KMS-11 (cell line): ENCODE measurements around the gene RPN2.
"Not testable (repeated sequence)": the region's sequence is repeated elsewhere in the genome, so short reads cannot be mapped to it uniquely, and the experiment has no call there.

Source experiments
- H2AFZ ChIP-seq: fragments of 200-600 bp; sonication (generic); 2 replicates; pipeline ENCODE4 v1.6.1; 2016; ENCODE audit warnings: antibody characterized with exemption, mixed run types, low read depth
- H3K27ac ChIP-seq: fragments of 200-600 bp; sonication (generic); 2 replicates; pipeline ENCODE4 v1.6.1; 2016; ENCODE audit warnings: mild to moderate bottlenecking, mixed run types
- H3K27me3 ChIP-seq: fragments of 200-600 bp; sonication (generic); 2 replicates; pipeline ENCODE4 v1.6.1; 2017; ENCODE audit warnings: mild to moderate bottlenecking, low read depth, mixed run types, moderate library complexity; ENCODE audit not compliant: insufficient read depth
- H3K36me3 ChIP-seq: fragments of 200-600 bp; sonication (generic); 2 replicates; pipeline ENCODE4 v1.6.1; 2017; ENCODE audit warnings: mild to moderate bottlenecking, mixed run types; ENCODE audit not compliant: insufficient read depth
- H3K4me1 ChIP-seq: fragments of 200-600 bp; sonication (generic); 2 replicates; pipeline ENCODE4 v1.6.1; 2016; ENCODE audit warnings: mild to moderate bottlenecking, low read depth, mixed run types; ENCODE audit not compliant: poor library complexity, severe bottlenecking
- H3K4me2 ChIP-seq: fragments of 200-600 bp; sonication (generic); 2 replicates; pipeline ENCODE4 v1.7.0; 2016; ENCODE audit warnings: mild to moderate bottlenecking, mixed run types
- H3K4me3 ChIP-seq: fragments of 200-600 bp; sonication (generic); IDR thresholded peaks from 2 replicates; pipeline ENCODE4 v1.6.1; 2017; ENCODE audit warnings: low read depth, low read length, mixed read lengths; ENCODE audit not compliant: insufficient read depth
- H3K79me2 ChIP-seq: fragments of 200-600 bp; sonication (generic); 2 replicates; pipeline ENCODE4 v1.6.1; 2016; ENCODE audit warnings: low read depth, mixed run types; ENCODE audit not compliant: insufficient read depth
- H3K9ac ChIP-seq: fragments of 200-600 bp; sonication (generic); 2 replicates; pipeline ENCODE4 v1.6.1; 2016; ENCODE audit warnings: mild to moderate bottlenecking, mixed run types
- H4K20me1 ChIP-seq: fragments of 200-600 bp; sonication (generic); 2 replicates; pipeline ENCODE4 v1.6.1; 2016; ENCODE audit warnings: mild to moderate bottlenecking, mixed run types; ENCODE audit not compliant: insufficient read depth
- CTCF ChIP-seq: fragments of 200-600 bp; sonication (generic); conservative IDR thresholded peaks from 2 replicates; pipeline ENCODE4 v1.6.1; 2017; ENCODE audit warnings: low read depth, mild to moderate bottlenecking, antibody characterized with exemption, low read length, moderate library complexity, mixed read lengths

RPN2 gene

GRCh38 chr20:37142708-37143107, 36.4 kb upstream of the RPN2 start:
- Histone ChIP-seq H3K4me2 (no peak overlapping the region), H3K27ac (no peak overlapping the region), H3K36me3 (no peaks in the 10 kb centered on the region), H3K79me2 (no peaks in the 10 kb centered on the region), H4K20me1 (no peaks in the 10 kb centered on the region), H3K27me3 (no peaks in the 10 kb centered on the region), H3K4me1 (no peaks in the 10 kb centered on the region), H2AFZ (no peak overlapping the region), H3K9ac (no peak overlapping the region), H3K4me3 (no peak overlapping the region)
- TF ChIP-seq CTCF = no peak

DNA sequence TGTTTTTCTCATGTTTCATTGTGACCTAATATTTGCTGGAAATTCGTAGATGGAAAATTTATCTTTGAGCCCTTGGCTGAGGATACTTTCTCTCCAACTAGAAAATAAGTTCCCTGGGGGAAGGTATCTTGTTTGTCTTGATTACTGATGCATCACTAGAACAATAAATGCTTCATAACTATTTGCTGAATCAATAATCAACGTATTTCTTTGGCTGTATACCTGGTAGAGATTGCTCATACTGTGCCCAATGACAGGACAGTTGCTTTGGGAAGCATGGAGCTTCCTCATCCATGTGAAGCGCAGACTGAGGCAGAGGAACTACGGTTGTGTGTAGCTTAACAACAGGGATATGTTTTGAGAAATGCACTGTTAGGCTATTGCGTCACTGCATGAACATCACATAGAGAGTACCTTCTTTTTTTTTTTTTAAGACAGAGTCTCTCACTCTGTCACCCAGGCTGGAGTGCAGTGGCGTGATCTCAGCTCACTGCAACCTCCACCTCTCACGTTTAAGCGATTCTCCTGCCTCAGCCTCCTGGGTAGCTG, 34.2 kb upstream of the RPN2 start:
- no peak overlapping the region for H3K4me2 ChIP-seq
- no peak overlapping the region for H3K4me3 ChIP-seq
- no peak overlapping the region for H2AFZ ChIP-seq
- no peaks in the 10 kb centered on the region for H3K4me1 ChIP-seq
- no peaks in the 10 kb centered on the region for H4K20me1 ChIP-seq
- H3K79me2 ChIP-seq = no peaks in the 10 kb centered on the region
- no peak for TF ChIP-seq CTCF
- H3K27ac ChIP-seq = no peak overlapping the region
- H3K36me3 ChIP-seq = no peaks in the 10 kb centered on the region
- no peaks in the 10 kb centered on the region for H3K27me3 ChIP-seq
- no peak overlapping the region for H3K9ac ChIP-seq

DNA sequence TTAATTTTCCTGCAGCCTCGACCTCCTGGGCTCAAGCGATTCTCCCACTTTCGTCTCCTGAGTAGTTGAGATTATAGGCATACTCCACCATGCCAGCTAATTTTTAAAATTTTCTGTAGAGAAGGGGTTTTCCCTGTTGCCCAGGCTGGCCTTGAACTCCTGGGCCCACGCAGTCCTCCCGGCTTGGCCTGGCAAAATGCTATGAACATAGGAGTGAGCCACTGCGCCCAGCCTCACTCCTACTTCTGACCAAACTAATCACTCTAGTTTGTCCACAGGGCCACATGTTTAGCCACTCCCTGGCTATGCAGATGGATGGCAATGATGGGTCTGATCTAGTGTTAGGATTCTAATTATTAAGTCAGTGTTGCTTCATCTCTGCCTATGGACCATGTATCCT, 31.9 kb upstream of the RPN2 start:
- no peaks in the 10 kb centered on the region for H4K20me1 ChIP-seq
- no peaks in the 10 kb centered on the region for H3K79me2 ChIP-seq
- H3K9ac ChIP-seq = no peak overlapping the region
- no peak overlapping the region for H3K4me3 ChIP-seq
- no peaks in the 10 kb centered on the region for H3K36me3 ChIP-seq
- no peaks in the 10 kb centered on the region for H3K27me3 ChIP-seq
- no peak overlapping the region for H3K4me2 ChIP-seq
- TF ChIP-seq CTCF = no peak
- H3K4me1 ChIP-seq = no peaks in the 10 kb centered on the region
- no peak overlapping the region for H2AFZ ChIP-seq
- H3K27ac ChIP-seq = no peak overlapping the region

DNA sequence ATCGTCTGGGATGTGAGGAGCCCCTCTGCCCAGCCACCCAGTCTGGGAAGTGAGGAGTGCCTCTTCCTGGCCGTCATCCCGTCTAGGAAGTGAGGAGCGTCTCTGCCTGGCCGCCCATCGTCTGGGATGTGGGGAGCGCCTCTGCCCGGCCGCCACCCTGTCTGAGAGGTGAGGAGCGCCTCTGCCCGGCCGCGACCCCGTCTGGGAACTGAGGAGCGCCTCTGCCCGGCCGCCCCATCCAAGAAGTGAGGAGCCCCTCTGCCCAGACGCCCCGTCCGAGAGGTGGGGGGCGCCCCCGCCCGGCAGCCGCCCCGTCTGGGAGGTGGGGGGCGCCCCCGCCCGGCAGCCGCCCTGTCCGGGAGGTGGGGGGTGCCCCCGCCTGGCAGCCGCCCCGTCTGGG, 28.3 kb upstream of the RPN2 start:
- H3K4me2 ChIP-seq, H3K4me3 ChIP-seq, H4K20me1 ChIP-seq, H3K36me3 ChIP-seq, H3K9ac ChIP-seq, H3K27me3 ChIP-seq, H3K79me2 ChIP-seq, H3K4me1 ChIP-seq, H3K27ac ChIP-seq, H2AFZ ChIP-seq: not testable (repeated sequence)

- Histone ChIP-seq H2AFZ (no peak overlapping the region), H4K20me1 (no peaks in the 10 kb centered on the region), H3K4me1 (no peaks in the 10 kb centered on the region), H3K4me3 (no peak overlapping the region), H3K9ac (no peak overlapping the region), H3K27ac (no peak overlapping the region), H3K36me3 (no peaks in the 10 kb centered on the region), H3K27me3 (no peaks in the 10 kb centered on the region), H3K79me2 (no peaks in the 10 kb centered on the region), H3K4me2 (no peak overlapping the region)
- TF ChIP-seq CTCF = no peak
These were observed 27.6 kb upstream of the RPN2 start for GRCh38 chr20:37151529-37151928.
